ENCODE results near the gene DGKG.

DGKG gene

DNA sequence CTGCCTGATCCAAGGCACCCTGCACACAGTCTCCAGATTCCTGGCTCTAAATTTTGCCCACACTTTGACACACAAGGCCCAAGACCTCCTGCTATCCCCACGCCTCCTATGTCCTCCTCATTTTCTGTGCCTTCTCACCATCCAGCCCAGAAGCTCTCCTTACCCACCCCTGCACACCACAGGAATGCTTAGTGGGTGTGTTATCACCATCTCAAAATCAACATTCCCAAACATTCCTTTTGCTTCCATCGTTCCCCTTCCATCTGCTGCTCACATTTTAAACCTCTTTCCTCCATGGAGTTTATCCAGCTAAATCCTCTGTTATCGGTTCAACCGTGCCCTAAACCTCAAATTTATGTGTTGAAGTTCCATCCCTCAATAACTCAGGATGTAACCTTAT, 43.9 kb downstream of the DGKG start:
- no peak for DNase-seq (ENCODE audit: low spot score)

DNA sequence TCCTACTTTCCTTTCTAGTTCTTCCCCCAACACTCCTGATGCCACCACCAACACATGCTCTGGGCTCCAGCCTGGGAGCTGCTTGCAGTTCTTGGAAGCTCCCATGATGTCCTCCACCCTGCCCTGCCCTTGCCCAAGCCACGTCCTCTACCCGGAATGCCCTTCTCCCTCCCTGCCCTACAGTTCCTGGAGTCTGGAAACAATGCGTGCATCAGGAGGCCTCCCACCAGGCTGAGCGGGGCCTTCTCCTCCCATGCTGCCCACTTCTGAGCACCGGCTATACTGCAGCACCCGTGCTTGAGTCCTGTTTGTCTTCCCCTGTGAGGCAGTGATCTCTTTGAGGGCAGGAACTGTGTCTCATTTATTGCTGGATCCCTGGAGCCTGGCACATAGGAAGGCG, 44.6 kb downstream of the DGKG start:
- DNase-seq (ENCODE audit: low spot score): no peak

GRCh38 chr3:186316666-186317260, 45.3 kb downstream of the DGKG start:
- DNase-seq (ENCODE audit: low spot score): no peak

DNA sequence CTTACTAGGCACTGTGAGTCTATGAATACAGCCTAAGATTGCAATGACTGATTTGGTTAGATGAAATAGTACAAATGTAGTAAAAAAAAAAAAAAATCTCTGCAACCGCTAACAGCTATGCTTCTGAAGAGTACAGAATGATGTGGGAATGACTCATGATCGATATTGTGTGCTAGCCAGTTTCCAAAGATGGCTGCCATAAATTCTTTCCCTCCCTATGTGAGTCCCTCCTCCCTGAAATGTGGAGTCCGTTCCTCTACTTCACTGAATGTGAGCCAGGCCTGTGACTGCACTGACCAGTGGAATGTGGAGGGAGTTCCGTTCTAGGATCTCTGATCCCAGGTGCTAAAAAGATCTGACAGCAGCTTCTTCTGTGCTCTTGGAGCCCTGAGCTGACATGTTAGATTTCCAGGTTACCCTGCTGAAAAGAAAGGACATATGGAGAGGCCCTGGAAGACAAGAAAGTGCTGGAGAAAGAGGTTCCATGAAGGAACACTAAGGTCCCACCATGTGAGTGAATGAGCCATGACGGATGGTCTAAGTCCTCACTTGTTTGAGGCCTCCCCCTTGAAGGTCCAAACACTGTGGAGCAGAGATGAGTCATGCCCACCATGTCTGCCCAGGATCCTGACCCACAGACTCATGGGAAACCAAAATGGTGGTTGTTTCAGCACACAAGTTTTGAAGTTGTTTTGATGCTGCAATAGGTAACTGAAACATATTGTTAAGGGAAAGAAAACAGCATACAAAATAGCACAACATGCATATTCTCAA, 46.3 kb downstream of the DGKG start:
- DNase-seq (ENCODE audit: low spot score): no peak

DNA sequence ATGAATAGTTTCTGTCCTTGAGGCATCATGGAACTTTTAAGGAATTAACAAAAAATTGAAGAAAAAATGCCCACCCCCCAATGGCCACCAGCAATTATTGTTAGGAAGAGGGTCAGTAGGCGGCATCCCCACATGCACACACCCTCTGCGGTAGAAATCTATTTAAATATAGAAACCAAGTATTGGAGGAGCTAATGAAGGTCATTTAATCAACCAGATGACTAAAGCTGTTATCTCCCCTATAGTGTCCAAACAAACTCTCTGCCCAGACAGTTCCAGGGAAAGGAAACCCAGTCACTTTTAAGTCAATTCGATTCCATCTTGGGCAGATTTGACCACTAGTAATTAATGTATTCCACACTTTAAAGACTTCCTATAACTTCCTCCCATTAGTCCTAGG, 47.1 kb downstream of the DGKG start:
- DNase-seq (ENCODE audit: low spot score): no peak

GRCh38 chr3:186311441-186311840, 50.6 kb downstream of the DGKG start:
- DNase-seq (ENCODE audit: low spot score): no peak

- DNase-seq (ENCODE audit: low spot score): no peak
Measured at GRCh38 chr3:186308549-186308948, 53.5 kb downstream of the DGKG start.

GRCh38 chr3:186307594-186308221, 54.3 kb downstream of the DGKG start:
- DNase-seq (ENCODE audit: low spot score): no peak

DNA sequence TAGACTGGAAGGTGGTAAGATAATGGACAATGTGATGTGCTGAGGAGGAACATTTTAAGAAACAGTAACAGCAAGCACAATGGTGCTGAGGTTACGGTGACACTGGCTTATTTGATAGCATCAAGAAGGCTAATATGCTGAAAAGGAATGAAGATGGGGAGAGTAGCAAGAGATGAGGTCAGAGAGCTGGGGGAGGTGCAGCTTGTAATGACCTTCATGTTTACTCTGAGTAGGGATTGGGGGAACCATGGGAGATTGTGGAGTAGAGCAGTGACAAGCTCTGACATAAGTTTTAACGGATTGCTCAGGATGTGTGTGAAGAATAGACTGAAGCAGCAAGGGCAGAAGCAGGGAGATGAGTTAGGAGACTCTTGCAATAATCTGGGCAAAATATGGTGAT, 56.7 kb downstream of the DGKG start:
- no peak for DNase-seq (ENCODE audit: low spot score)

DNA sequence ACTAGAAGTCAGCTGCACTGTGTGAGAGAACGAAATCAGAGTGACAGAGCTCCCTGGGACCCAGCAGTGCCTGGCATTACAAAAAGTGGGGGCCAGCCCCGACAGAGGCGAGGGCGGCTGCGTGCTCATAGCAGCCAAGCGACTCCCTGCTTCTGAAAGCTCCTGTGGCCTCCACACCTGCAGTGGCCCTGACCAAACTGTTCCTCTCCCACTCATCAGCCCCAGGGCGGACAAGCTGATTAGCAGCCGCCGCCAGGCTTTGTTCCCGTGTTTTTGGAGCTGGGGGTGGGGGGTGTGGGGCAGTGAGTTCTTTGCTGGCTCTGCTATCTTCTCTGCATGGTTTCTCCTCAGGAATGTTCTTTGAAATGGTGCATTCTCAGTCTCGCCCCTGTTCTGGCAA, 58.1 kb downstream of the DGKG start:
- peak; percentile 63 for DNase-seq (ENCODE audit: low spot score)

DNA sequence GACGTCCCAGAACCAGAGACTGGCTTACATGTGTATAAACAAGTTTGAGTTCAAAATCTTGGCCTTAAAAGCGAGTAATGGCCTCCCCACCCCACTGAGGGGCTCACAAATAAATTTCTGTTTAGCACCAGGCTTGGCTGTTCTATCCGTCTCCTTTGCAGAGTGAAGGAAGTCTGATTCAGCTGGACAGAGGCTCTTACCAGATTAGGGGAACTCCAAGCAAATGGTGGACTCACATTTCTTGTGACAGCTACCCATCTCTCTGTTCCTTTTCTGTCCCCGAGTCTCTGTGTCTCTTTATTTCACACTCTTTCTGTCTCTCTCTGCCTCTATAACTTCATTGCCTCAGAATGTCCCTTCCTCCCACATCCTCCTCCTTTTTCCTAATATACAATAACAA, 62.7 kb downstream of the DGKG start:
- no peak for DNase-seq (ENCODE audit: low spot score)

DNA sequence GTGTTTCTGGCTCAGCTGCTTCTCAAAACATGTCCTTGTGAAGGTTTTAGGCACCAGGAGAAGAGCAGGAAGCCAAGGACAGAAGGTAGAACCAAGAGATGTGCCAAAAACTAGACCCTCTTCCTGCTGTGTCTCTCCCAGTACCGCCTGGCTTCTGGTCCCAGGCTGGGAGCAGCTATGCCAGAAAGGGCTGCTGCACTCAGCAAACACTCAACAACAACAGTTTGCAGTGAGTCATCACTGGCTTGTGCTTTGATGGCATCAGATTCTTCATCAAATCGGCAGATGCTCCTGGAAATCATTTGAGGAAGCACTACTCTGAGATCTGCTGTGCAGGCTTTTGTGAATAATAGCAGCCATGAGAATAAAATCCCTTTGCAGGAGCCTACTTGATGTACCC, 63.2 kb downstream of the DGKG start:
- DNase-seq (ENCODE audit: low spot score): no peak

DNA sequence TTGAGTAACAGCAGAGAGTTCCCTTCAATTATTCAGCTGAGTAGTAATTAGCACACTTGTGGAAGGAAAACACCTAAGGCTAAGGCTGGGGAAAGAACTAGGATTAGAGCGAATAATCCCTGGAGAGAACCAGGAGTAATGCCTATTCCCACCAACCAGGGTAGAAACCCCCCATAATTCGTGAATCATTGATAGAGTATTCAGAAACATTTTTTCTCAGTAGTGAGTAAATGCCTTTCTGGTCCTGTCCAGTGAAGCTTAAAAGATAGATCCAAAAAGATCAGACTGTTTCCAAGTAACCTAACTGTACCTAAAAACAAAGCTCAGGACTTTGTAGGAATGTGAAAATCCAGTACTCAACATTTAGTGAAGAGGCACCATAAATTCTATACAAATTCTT, 71.2 kb downstream of the DGKG start:
- DNase-seq (ENCODE audit: low spot score): no peak

- no peak for DNase-seq (ENCODE audit: low spot score)
Measured at GRCh38 chr3:186287711-186288110, 74.3 kb downstream of the DGKG start.

GRCh38 chr3:186286114-186286513, 75.9 kb downstream of the DGKG start:
- DNase-seq (ENCODE audit: low spot score): no peak

DNA sequence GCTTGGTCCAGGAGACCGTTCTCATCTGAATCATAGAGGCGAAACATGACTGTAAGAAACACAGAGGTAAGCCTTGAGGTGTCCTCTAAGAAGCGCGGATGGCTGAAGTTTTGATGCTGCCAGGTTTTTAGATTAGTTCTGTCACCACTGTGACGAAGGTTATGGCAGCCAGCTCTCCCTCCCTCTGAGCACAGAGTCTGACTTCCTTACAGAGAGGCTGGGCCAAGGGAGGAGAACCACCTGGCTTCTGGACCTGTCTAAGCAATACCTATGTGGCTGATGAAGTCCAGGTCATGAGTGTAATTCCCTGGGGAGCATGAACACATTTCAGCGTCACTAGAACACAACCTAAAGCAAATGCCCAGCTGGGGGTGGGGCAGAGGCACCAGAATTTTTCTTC, 77.4 kb downstream of the DGKG start:
- DNase-seq (ENCODE audit: low spot score): no peak

GRCh38 chr3:186284349-186284652, 77.7 kb downstream of the DGKG start:
- no peak for DNase-seq (ENCODE audit: low spot score)

GRCh38 chr3:186283651-186284348, 78.2 kb downstream of the DGKG start:
- no peak for DNase-seq (ENCODE audit: low spot score)

DNA sequence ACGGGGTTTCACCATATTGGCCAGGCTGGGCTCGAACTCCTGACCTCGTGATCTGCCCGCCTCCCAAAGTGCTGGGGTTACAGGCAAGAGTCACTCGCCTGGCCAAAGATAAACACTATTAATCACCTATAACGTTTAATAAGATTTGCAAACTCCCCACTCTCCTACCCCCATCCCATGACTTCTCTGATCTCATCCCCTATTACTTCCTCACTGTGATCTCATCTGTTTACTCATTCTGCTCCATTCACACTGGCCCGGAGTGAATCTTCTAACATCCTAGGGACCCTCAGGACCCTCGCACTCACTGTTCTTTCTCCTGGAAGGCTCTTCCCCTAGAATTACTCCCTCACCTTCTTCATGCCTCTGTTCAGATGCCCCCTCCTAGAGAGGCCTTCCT, 78.9 kb downstream of the DGKG start:
- DNase-seq (ENCODE audit: low spot score): no peak

- no peak for DNase-seq (ENCODE audit: low spot score)
Measured at GRCh38 chr3:186281176-186281575, 80.9 kb downstream of the DGKG start.

DNA sequence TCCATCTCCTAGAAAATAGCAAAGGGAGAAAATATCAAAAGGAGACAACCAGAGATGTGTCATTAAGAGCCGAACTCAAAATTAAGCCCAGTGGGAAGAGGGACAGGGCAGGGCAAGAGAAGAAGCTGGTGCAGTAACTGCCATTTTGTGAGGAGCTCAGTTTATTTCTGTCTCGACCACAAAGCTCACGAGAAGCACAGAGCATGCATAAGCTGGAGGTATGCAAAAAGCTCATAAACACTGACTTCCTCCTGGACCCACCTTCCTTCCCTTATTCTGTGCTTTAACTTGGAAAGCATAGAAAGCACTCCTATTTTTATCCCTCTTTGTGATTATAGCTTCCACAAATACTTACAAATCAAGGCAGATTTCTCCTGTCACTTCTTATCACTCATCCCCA, 81.3 kb downstream of the DGKG start:
- no peak for DNase-seq (ENCODE audit: low spot score)

- no peak for DNase-seq (ENCODE audit: low spot score)
Measured at GRCh38 chr3:186277268-186277909, 84.6 kb downstream of the DGKG start.

DNA sequence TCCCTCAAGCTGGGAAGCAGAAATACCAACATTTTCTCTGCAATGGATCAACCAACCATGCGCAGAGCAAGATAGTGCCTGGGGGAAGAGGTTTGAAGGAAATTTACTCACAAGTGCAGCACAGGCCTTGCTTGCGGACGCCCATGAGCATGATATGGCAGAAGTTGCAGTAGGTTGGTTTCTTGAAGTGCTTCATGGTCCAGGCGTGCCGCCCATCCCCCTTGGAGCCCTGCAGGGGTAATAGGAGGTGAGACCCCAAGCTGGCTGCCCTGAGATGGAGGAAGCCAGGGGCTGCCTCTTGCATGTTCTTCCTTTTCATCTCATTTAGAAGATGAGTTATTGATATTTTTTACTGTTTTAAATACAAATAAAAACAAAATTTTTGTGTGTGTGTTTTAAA, 86.6 kb downstream of the DGKG start:
- DNase-seq (ENCODE audit: low spot score): no peak

Data from ecto neural progenitor cell (in vitro differentiated cells).